DND-41 (cell line): Measurements from ENCODE around the gene FHOD3.
"Not testable (repeated sequence)": the region's sequence is repeated elsewhere in the genome, so short reads cannot be mapped to it uniquely, and the experiment has no call there.

Experiments
- ATAC-seq: fragments of 200-7000 bp; cut with Tn5 transposase; 3 replicates; pipeline ENCODE4 v1.9.1; 2021; ENCODE audit warnings: low read depth; ENCODE audit not compliant: insufficient read depth
- DNase-seq: peaks from one replicate; pipeline ENCODE4 v3.0.0-alpha.2; 2020
- H2AFZ ChIP-seq: 2 replicates; pipeline ENCODE4 v1.6.0; 2012; ENCODE audit warnings: low read depth, low read length
- H3K27ac ChIP-seq: 2 replicates; pipeline ENCODE4 v1.5.1; 2012; ENCODE audit warnings: low read length, inconsistent platforms
- H3K27me3 ChIP-seq: fragments of 200-600 bp; sonication (generic); 2 replicates; pipeline ENCODE4 v1.6.0; 2012; ENCODE audit warnings: low read length, mild to moderate bottlenecking, inconsistent platforms; ENCODE audit not compliant: insufficient read depth, poor library complexity
- H3K36me3 ChIP-seq: 2 replicates; pipeline ENCODE4 v1.5.1; 2012; ENCODE audit warnings: low read length, inconsistent platforms; ENCODE audit not compliant: insufficient read depth
- H3K4me1 ChIP-seq: 2 replicates; pipeline ENCODE4 v1.5.1; 2012; ENCODE audit warnings: mild to moderate bottlenecking, low read length; ENCODE audit not compliant: insufficient read depth
- H3K4me2 ChIP-seq: 2 replicates; pipeline ENCODE4 v1.6.0; 2012; ENCODE audit warnings: mild to moderate bottlenecking, moderate library complexity, low read length, inconsistent platforms; ENCODE audit not compliant: insufficient read depth
- H3K4me3 ChIP-seq, 2 experiments: fragments of 200-600 bp in 1 of 2; shearing (Covaris generic) in 1 of 2; 2 replicates each; pipeline ENCODE4 v1.5.1; 2012 to 2016; ENCODE audit warnings: inconsistent platforms in 2 of 2, low read length in 2 of 2, mild to moderate bottlenecking in 2 of 2, low read depth in 1 of 2, moderate library complexity in 1 of 2
- H3K79me2 ChIP-seq: 2 replicates; pipeline ENCODE4 v1.6.0; 2012; ENCODE audit warnings: low read length, inconsistent platforms; ENCODE audit not compliant: insufficient read depth
- H3K9ac ChIP-seq: 2 replicates; pipeline ENCODE4 v1.6.0; 2012; ENCODE audit warnings: low read depth, mild to moderate bottlenecking, inconsistent platforms, low read length, moderate library complexity
- H3K9me3 ChIP-seq: 2 replicates; pipeline ENCODE4 v1.5.1; 2012; ENCODE audit warnings: low read length, moderate library complexity, mild to moderate bottlenecking, inconsistent platforms; ENCODE audit not compliant: insufficient read depth, severe bottlenecking
- H4K20me1 ChIP-seq: 2 replicates; pipeline ENCODE4 v1.6.0; 2012; ENCODE audit warnings: low read length; ENCODE audit not compliant: insufficient read depth
- CTCF ChIP-seq: IDR thresholded peaks from 2 replicates; pipeline ENCODE4 v1.5.1; 2012; ENCODE audit warnings: borderline replicate concordance, low read length, moderate library complexity, mild to moderate bottlenecking; ENCODE audit not compliant: poor library complexity, severe bottlenecking; ENCODE audit errors: extremely low read depth
- EZH2 ChIP-seq: IDR thresholded peaks from 3 replicates; pipeline ENCODE4 v1.6.1; 2012; ENCODE audit warnings: borderline replicate concordance, low read depth, mild to moderate bottlenecking, moderate library complexity, low read length, inconsistent platforms; ENCODE audit not compliant: severe bottlenecking

Gene FHOD3

GRCh38 chr18:36461551-36461987, 164.1 kb downstream of the FHOD3 start:
- TF ChIP-seq CTCF = no peak
- TF ChIP-seq EZH2 = no peak
- no peak overlapping the region for H3K4me2 ChIP-seq

GRCh38 chr18:36463516-36463915, 166.0 kb downstream of the FHOD3 start:
- H3K4me3 ChIP-seq, H4K20me1 ChIP-seq, DNase-seq, H2AFZ ChIP-seq, H3K4me1 ChIP-seq, H3K4me2 ChIP-seq, H3K79me2 ChIP-seq, H3K9me3 ChIP-seq, H3K9ac ChIP-seq, H3K36me3 ChIP-seq, H3K27ac ChIP-seq, H3K27me3 ChIP-seq, ATAC-seq: not testable (repeated sequence)

More at GRCh38 chr18:36461551-36461987, 164.1 kb downstream of the FHOD3 start:
- H2AFZ ChIP-seq = no peak overlapping the region
- no peaks in the 10 kb centered on the region for H3K4me1 ChIP-seq
- no peaks in the 10 kb centered on the region for H3K79me2 ChIP-seq
- no peak overlapping the region for H3K9ac ChIP-seq
- H3K27me3 ChIP-seq = peaks cover 5% of the 10 kb centered on the region
- H3K4me3 ChIP-seq = no peak overlapping the region
- no peaks in the 10 kb centered on the region for H3K9me3 ChIP-seq
- H3K36me3 ChIP-seq = no peaks in the 10 kb centered on the region
- DNase-seq (no peak), ATAC-seq (no peak)
- H3K27ac ChIP-seq = no peak overlapping the region
- no peaks in the 10 kb centered on the region for H4K20me1 ChIP-seq

GRCh38 chr18:36464126-36464651, 166.7 kb downstream of the FHOD3 start:
- no peak overlapping the region for H3K4me3 ChIP-seq
- no peaks in the 10 kb centered on the region for H3K36me3 ChIP-seq
- ATAC-seq (no peak), DNase-seq (no peak)
- H2AFZ ChIP-seq = no peak overlapping the region
- peaks cover 3% of the 10 kb centered on the region for H3K27me3 ChIP-seq
- H3K4me1 ChIP-seq = no peaks in the 10 kb centered on the region
- no peaks in the 10 kb centered on the region for H3K79me2 ChIP-seq
- H4K20me1 ChIP-seq = no peaks in the 10 kb centered on the region
- TF ChIP-seq EZH2 (no peak), CTCF (no peak)
- no peak overlapping the region for H3K4me2 ChIP-seq
- no peak overlapping the region for H3K9ac ChIP-seq
- H3K9me3 ChIP-seq = no peaks in the 10 kb centered on the region
- no peak overlapping the region for H3K27ac ChIP-seq

- Histone ChIP-seq H3K4me1 (no peaks in the 10 kb centered on the region), H3K9me3 (no peaks in the 10 kb centered on the region), H3K27me3 (peaks cover 3% of the 10 kb centered on the region), H3K9ac (no peak overlapping the region), H2AFZ (no peak overlapping the region), H3K27ac (no peak overlapping the region), H4K20me1 (no peaks in the 10 kb centered on the region), H3K4me3 (no peak overlapping the region), H3K36me3 (no peaks in the 10 kb centered on the region), H3K79me2 (no peaks in the 10 kb centered on the region), H3K4me2 (no peak overlapping the region)
- no peak for ATAC-seq
- TF ChIP-seq CTCF (no peak), EZH2 (no peak)
- DNase-seq = no peak
Observed at GRCh38 chr18:36465276-36465675, 167.8 kb downstream of the FHOD3 start.
